HG02763 (cell line): Measurements from ENCODE around the gene KASH5.
A peak's percentile ranks its signal among the peaks of the same experiment; 100 is the strongest.
"Not testable (repeated sequence)": the region's sequence is repeated elsewhere in the genome, so short reads cannot be mapped to it uniquely, and the experiment has no call there.

Experiments
- ATAC-seq: cut with Tn5 transposase; IDR thresholded peaks from one replicate; pipeline ENCODE4 v1.9.1; 2021; ENCODE audit warnings: mild to moderate bottlenecking, moderate library complexity; ENCODE audit not compliant: unreplicated experiment

The KASH5 gene

GRCh38 chr19:49434907-49435583, 47.0 kb downstream of the KASH5 start:
- ATAC-seq = no peak

DNA sequence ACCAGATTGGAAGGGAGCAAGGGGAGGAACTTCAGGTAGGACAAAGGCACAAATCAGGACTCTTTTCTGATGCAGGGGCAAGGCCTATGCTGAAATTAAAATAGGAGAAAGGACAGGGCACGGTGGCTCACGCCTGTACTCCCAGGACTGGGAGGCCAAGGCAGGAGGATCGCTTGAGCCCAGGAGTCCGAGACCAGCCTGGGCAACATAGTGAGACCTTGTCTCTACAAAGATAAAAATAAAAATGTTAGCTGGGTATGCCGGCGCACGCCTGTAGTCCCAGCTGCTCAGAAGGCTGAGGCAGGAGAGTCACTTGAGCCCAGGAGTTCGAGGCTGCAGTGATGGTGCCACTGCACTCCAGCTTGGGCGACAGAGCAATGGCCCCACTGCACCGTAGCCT, 47.6 kb downstream of the KASH5 start:
- no peak for ATAC-seq

GRCh38 chr19:49436381-49437017, 48.5 kb downstream of the KASH5 start:
- no peak for ATAC-seq

- no peak for ATAC-seq
Observed at GRCh38 chr19:49437231-49437630, 49.2 kb downstream of the KASH5 start.

GRCh38 chr19:49438261-49438660, 50.2 kb downstream of the KASH5 start:
- no peak for ATAC-seq

DNA sequence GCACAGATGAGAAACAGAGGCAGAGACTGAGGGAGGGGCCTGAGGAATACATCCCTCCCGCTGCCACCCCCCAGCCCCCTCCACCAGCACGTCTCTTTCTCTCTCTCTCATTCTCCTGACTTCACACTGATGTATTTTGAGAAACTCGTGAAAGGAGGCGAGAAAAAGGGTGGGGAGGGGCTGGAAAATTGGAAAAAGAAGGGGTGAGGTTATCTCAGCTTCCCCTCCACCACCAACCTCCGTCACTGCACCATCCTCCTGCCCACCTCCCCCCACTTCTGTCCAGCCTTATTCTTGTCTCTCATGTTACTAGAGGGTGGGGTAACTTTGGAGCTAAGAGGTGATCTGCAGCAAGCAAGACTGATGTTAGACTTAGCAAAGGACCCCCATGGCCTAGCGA, 51.8 kb downstream of the KASH5 start:
- no peak for ATAC-seq

DNA sequence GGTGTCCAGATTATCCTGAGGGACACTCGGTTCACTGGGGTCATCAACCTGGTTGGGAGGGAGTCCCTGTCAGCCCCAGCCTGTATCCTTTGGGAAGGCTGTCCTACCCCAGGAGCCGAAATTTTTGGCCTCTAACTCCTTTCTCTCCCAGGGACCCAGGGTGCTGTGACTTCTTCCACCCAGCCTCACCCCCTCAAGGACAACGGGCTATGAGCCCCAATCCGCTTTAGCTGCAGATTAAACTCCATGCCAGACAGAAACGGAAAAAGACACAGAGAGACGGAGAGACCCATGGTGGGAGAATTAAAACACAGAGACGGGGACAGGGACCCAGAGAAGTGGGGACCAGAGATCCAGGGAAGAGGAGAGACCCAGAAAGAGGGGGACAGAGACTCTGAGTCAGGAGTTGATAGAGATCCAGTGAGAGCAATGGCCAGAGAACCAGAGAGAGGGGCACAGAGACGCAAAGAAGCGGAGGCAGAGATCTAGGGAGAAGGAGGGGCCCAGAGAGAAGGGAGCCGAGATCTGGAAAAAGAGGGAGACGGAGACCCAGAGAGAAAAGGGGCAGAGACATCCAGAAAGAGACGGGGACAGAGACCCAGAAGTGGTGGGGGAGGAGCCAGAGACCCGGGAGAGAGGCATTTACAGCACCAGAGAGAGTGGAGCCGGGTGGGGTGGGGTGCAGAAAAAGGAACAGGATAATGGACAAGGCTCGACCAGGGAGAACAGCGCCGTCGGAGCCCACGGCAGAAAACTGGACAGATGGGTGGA, 52.6 kb downstream of the KASH5 start:
- no peak for ATAC-seq

GRCh38 chr19:49441210-49441959, 53.3 kb downstream of the KASH5 start, which contains the start of gene SLC17A7:
Gene SLC17A7 (minus strand): TSS chr19:49441527. CDS start chr19:49441379, 148 bp downstream.
- no peak for ATAC-seq

GRCh38 chr19:49441960-49442350, 53.9 kb downstream of the KASH5 start:
- ATAC-seq = no peak

GRCh38 chr19:49442354-49442753, 54.3 kb downstream of the KASH5 start:
- ATAC-seq = no peak

DNA sequence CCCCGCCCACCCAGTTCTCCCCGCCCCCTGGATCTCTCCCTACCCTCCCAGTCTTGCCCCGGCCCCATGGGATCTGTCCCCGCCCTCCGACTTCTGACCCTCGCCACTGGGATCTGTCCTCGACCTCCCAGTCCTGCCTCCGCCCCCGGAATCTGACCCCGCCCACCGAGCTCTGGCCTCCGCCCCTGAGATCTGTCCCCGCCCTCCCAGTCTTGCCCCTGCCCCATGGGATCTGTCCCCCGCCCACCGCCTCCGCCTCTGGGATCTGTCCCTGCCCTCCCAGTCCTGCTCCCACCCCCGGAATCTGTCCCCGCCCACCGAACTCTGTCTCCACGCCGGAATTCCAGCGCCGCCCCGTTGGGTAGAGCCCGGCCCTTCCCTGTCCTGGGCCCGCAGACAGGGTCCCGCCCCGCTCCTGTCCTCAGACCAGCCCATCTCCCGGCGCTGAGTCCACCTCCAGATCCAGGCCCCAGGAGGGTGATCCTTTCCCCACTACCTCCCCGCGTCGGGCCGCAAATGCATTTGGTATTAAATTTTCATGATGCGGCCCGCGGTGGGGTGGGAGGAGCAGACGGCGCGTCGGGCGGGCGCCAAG, 54.8 kb downstream of the KASH5 start:
- ATAC-seq = no peak

DNA sequence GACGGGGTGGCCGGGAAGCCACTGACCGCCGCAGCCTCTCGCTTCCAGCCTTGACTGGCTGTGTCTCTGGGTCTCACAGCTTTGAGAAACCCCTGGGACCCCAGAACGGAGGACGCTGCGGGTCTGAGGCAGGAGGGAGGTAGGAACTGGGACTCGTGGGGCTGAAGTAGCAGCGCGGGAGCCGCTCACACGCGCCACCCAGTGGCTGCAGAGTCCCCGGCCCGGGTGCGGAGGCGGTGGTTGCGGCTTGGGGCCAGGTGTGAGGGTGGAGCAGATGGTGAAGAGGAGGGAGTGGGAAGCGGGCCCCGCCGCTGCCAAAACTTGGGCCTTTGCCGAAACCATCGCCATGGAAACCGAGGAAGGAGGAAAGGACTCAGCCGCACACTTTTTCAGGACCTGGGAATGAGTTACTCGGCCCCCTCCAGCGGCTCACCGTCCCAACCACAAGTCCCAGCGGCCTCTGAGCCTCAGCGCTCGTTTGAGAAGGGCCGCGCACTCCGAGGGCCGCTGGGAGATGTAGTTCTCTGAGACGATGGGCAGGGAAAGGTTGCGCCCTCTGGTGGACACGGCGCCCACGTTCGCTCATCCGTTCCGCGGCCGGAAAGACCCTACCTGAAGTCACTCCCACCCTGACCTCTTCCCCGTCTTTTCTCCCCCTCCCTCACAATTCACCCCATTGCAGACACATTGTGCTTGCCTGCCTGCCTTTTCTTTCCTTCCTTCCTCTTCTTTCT, 55.5 kb downstream of the KASH5 start:
- peak; percentile 79 for ATAC-seq

GRCh38 chr19:49444100-49444700, 56.2 kb downstream of the KASH5 start:
- not testable (repeated sequence) for ATAC-seq

GRCh38 chr19:49445997-49446396, 57.9 kb downstream of the KASH5 start:
- no peak for ATAC-seq

GRCh38 chr19:49447485-49448431, 59.7 kb downstream of the KASH5 start:
- no peak for ATAC-seq

DNA sequence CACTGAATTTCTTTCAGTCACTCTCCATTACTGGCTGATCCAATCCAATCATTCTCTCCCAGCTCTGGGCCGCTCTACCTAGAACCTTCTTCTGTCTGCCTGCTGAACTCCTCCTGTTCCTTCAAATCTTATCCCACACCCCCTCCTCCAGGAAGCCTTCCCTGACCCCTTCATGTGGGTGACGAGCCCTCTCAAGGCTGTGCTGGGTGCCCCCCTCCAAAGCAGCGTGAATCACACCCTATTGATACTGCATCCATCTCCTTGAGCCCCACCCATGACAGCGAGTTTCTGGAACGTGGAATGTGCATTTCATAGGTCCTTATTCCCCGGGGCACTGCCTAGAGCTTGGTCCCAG, 60.4 kb downstream of the KASH5 start:
- no peak for ATAC-seq

- no peak for ATAC-seq
Observed at GRCh38 chr19:49450405-49450804, 62.4 kb downstream of the KASH5 start.

DNA sequence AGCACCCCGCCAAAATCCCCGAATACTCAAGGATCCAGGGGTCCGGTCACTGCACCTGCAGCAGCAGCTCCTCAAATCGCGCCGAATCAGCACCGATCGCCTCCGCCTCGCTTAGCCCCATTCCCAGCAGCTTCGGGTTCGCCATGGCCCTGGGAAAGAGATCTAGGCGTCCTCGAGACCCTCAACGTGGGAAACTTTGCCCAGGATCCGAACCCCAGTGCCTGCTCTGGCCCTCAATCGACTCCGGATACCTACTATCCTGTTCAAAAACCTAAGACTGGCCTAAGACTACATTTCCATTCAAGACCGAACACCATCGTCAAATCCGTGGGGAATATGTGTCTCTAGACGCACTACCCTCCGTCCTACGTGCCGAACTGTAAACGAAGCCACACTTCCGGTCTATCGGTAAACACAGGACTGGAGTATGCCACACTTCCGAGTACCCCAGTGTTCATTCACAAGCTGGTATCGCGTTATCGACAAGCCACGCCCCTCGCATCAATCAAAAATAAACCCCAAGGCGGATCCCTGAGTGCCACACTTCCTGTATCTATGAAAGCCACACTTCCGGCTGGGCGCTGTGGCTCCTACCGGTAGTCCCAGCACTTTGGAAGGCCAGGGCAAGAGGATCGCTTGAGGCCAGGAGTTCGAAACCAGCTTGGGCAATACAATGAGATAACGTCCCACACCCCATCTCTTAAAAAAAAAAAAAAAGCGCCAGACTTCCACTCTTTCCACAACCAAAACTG, 63.6 kb downstream of the KASH5 start, which contains the start of gene PIH1D1:
Gene PIH1D1 (minus strand): TSS at position 385 of the 752 bp plus-strand sequence. CDS start 240 bp downstream, at position 145.
- ATAC-seq = peak; percentile 63
